HAP-1 (cell line): ENCODE results near the gene PRRX1.

Source experiments
- DNase-seq, 2 experiments: peaks; one replicate each; pipeline ENCODE4 v3.0.0-alpha.2; 2016 to 2020; ENCODE audit warnings: low spot score in 2 of 2
- H3K27me3 ChIP-seq: fragments of 250-450 bp; sonication (Bioruptor Pico); 2 replicates; pipeline ENCODE4 v1.5.1; 2020; ENCODE audit warnings: low read depth, mild to moderate bottlenecking, moderate library complexity
- H3K36me3 ChIP-seq: fragments of 250-450 bp; sonication (Bioruptor Pico); replicated peaks from 2 replicates; pipeline ENCODE4 v1.5.1; 2020; ENCODE audit warnings: mild to moderate bottlenecking
- H3K4me1 ChIP-seq: fragments of 250-450 bp; sonication (Bioruptor Pico); 2 replicates; pipeline ENCODE4 v1.5.1; 2020; ENCODE audit warnings: mild to moderate bottlenecking
- H3K4me3 ChIP-seq: fragments of 250-450 bp; sonication (Bioruptor Pico); 2 replicates; pipeline ENCODE4 v1.5.1; 2020; ENCODE audit warnings: mild to moderate bottlenecking, moderate library complexity
- H3K9me3 ChIP-seq: fragments of 250-450 bp; sonication (Bioruptor Pico); 2 replicates; pipeline ENCODE4 v1.5.1; 2020; ENCODE audit warnings: mild to moderate bottlenecking, moderate library complexity
- in situ Hi-C: fragments of 300-500 bp; cut with MboI; formaldehyde crosslinking; loops from 3 replicates; pipeline ENCODE4 v1.14.3; 2020; ENCODE audit warnings: low sequenced_read_pairs, inconsistent platforms, mixed read lengths

Gene PRRX1

DNA sequence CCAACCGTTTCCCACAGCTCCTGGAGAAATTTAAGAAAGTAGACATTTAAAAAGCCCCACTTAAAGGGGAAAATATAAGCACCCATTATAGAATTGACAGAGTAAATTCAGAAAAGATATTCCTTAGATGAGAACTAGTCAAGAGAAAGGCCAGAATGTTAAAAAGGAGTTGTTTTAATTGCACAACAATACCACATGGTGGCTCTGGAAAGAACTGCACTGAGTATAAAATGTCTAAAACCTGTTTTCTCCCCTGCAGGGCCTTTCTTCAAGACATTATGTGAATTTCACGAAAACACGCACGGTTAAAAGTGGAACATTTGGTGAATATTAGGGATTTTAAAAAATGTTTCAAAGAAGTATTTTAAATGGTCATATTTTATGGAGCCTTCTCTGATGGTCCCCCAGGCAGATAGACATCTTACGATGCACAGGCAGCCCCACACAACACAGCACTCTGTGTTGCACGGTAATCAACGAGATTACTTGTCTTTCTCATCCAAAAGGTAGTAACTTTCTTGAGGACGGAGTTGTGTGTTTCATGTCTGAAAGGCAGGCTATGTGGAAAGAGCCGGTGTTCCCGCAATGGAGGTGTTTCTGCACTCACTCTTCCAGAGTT lies 101.9 kb downstream of the PRRX1 start:
- no peaks in the 10 kb centered on the region for H3K9me3 ChIP-seq

GRCh38 chr1:170768929-170769328 lies 105.0 kb downstream of the PRRX1 start:
- Histone ChIP-seq H3K4me3 (no peak overlapping the region), H3K4me1 (no peaks in the 10 kb centered on the region), H3K27me3 (no peaks in the 10 kb centered on the region), H3K9me3 (no peaks in the 10 kb centered on the region), H3K36me3 (no peaks in the 10 kb centered on the region)
- no peak for DNase-seq
- in situ Hi-C loops = no loop called here

More for the DNA sequence above, 101.9 kb downstream of the PRRX1 start:
- no peaks in the 10 kb centered on the region for H3K36me3 ChIP-seq
- peak in 1 of 2 experiments; percentile 28 for DNase-seq
- H3K4me3 ChIP-seq = no peak overlapping the region
- no peaks in the 10 kb centered on the region for H3K4me1 ChIP-seq
- H3K27me3 ChIP-seq = no peaks in the 10 kb centered on the region
- in situ Hi-C loops = no loop called here

- no peak for DNase-seq
- H3K36me3 ChIP-seq = no peaks in the 10 kb centered on the region
- in situ Hi-C loops = no loop called here
- no peaks in the 10 kb centered on the region for H3K9me3 ChIP-seq
- no peak overlapping the region for H3K4me3 ChIP-seq
- H3K4me1 ChIP-seq = no peaks in the 10 kb centered on the region
- no peaks in the 10 kb centered on the region for H3K27me3 ChIP-seq
Measured at GRCh38 chr1:170769691-170770090, 105.8 kb downstream of the PRRX1 start.

DNA sequence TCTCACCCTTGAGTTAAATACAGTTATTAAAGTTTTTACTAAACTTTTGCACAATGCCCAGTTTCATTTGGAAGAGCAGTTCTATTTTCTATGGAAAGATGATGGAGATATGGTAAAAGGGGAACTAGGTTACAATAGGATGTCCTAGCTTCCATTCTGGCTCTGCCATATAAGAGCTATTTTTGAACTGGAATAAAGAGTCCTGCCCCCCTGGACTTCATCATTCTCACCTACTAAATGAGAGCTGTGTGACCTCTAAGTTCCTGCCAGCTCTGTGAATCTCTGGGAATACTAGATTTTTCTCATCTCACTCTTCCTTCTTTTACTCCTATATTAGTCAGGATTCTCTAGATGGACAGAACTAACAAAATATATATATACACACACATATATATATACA lies 106.3 kb downstream of the PRRX1 start:
- H3K36me3 ChIP-seq = no peaks in the 10 kb centered on the region
- H3K27me3 ChIP-seq = no peaks in the 10 kb centered on the region
- in situ Hi-C loops = no loop called here
- no peaks in the 10 kb centered on the region for H3K9me3 ChIP-seq
- no peak for DNase-seq
- H3K4me3 ChIP-seq = no peak overlapping the region
- H3K4me1 ChIP-seq = no peaks in the 10 kb centered on the region

- Histone ChIP-seq H3K4me3 (no peak overlapping the region), H3K9me3 (no peaks in the 10 kb centered on the region; the same call in 1 of the 2 replicates), H3K27me3 (no peaks in the 10 kb centered on the region), H3K4me1 (no peaks in the 10 kb centered on the region), H3K36me3 (no peaks in the 10 kb centered on the region)
- in situ Hi-C loops = no loop called here
- DNase-seq = no peak
Measured at GRCh38 chr1:170776252-170776651, 112.3 kb downstream of the PRRX1 start.

DNA sequence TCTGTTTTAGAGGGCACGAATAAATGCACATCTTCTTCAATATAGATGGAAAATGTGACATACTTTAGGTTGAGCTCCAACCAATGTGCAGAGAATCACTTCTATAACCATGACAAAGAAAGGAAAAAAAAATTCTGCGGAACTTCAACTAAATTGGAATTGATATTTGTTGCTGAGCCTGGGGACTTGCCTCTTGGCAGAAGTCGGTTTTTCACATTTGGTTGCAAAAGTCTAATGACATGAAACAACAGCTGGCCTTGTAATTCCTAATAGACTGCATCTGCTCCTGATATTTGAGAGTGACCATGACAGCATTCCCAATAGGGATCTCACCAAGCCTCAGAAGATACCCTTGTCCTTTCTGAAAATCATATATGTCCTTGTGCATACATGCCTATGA lies 112.8 kb downstream of the PRRX1 start:
- Histone ChIP-seq H3K36me3 (no peaks in the 10 kb centered on the region), H3K4me1 (no peaks in the 10 kb centered on the region), H3K9me3 (no peaks in the 10 kb centered on the region; the same call in 1 of the 2 replicates), H3K27me3 (no peaks in the 10 kb centered on the region), H3K4me3 (no peak overlapping the region)
- in situ Hi-C loops = no loop called here
- no peak for DNase-seq
